NCI-H187 treated with DMSO at 0.1 percent for 48 hours (cell line): Measurements from ENCODE around the gene STK38L.

Source experiments
- DNase-seq: peaks from one replicate; lab custom pipeline; 2025; lab: John Stamatoyannopoulos, UW

STK38L gene

GRCh38 chr12:27319409-27319808 is 75.3 kb downstream of the STK38L start:
- DNase-seq: no peak

- DNase-seq: no peak
Observed at GRCh38 chr12:27319848-27320247, 75.8 kb downstream of the STK38L start.

DNA sequence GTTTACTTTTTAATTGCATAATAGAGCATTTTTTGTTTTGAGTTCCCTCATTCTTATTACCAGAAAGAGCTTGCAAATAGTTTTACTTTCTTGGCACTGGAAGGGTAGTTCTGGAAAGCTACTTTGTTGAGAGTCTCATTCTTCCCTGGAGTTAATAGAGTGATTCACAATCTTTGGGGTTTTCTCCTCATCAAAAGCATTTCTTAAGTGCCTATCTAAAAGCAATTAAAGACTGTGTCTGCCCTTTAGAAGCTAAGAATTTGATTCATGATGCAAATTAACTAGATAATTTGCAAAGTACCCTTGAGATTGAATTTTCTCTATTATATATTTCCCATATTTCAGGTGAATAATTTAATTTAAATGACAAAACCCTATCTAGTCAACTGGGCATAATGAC is 80.4 kb downstream of the STK38L start:
- DNase-seq: no peak

DNA sequence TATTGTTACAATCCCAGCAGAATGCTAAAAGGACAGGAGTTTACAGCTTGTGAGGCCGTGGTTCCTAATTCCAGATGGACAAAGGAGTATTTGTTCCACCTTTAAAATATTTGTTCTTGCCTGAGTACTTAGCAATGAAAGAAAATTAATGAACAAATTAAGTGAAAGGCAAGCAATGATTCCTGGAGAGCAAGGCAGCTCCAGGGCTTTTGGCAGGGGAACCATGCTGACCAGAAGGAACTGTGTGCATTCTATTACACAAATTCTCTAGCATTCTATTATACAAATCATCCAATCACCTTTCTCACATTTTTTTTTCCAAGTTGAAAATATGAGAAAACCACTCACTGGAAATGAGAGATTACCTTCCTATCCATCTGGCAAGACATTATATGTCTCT is 86.8 kb downstream of the STK38L start:
- DNase-seq: no peak

DNA sequence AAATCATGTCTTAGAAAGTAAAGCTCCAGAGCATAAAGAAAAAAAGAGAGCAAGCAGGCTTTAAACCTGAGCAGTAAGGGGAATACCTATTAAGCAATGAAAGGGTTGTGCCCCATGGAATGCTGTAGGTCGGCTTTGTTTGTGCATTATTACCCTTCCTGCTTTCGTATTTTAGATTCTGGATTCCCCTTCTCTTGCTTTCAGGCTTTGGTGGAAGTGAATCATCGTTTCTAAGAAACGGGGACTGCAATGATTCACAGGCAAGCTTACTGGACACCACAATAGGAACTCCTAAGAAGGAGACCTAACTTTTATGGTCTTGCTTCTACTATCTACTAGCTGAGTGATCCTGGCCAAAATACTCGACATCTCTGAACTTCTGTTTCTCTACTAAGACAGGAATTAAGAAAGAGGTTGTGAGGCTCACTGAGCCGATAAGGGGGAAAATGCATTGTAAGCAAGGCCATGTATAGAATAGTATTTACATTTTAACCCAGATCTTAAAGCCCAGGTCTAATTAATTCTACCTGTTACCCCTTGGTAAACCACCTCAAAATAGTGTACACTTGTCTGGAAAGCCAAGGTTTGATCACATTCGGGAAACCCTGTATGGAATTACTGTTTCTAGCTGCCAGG is 87.3 kb downstream of the STK38L start:
- no peak for DNase-seq

DNA sequence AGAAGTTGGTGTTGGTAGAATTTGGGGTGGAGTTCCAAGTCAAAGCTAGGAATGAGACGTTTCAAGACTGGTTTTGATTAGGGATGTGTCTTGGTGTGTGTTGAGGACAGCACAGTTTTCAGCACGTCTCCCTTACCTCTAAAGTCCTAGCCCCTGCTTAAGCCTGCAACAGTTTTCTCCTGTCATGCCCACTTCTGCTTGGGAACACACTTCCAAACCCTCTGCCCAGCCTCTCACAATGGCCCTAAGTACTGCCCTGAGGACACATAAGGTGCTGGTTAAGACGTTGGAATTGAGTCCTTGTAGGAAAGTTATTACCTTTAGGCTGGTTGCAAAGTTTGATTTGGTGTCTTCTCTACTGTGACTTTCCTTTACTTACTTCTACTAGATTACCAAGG is 87.8 kb downstream of the STK38L start:
- no peak for DNase-seq

GRCh38 chr12:27332407-27332713 is 88.3 kb downstream of the STK38L start:
- no peak for DNase-seq

DNA sequence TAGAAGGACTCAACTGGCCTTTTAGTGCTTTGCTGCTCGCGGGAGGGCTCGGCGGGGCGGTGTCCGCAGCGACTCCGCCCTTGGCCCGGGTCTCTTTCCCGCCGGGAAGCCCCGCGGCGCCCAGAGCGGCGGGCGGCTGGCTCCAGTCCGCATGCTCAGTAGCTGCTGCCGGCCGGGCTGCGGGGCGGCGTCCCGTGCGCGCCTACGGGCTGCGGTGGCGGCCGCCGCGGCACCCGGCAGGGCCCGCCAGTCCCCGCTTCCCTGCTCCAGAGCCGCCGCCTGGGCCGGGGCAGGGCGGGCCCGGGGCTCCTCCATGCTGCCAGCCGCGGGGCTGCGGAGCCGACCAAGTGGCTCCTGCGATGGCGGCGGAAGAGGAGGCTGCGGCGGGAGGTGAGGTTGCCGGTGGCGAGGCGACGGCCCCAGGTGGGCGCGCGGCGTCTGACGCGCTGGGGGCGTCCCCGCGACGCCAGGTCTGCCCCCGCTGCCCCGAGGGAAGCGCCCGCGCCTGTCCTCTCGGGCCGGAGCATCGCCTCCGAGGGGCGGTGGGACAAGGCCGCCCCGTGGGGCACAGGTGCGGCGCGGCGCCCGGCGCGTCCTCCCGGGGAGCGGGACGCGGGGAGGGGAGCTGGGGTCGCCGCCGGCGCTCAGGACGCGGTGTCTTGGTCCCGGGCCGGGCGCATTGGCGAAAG is 88.8 kb downstream of the STK38L start, which contains the start of gene BMAL2:
Gene BMAL2 (plus strand): TSS at position 123 of the 689 bp plus-strand sequence. CDS start 237 bp downstream, at position 360.
- DNase-seq: no peak

- no peak for DNase-seq
Observed at GRCh38 chr12:27333403-27334009, 89.4 kb downstream of the STK38L start.

DNA sequence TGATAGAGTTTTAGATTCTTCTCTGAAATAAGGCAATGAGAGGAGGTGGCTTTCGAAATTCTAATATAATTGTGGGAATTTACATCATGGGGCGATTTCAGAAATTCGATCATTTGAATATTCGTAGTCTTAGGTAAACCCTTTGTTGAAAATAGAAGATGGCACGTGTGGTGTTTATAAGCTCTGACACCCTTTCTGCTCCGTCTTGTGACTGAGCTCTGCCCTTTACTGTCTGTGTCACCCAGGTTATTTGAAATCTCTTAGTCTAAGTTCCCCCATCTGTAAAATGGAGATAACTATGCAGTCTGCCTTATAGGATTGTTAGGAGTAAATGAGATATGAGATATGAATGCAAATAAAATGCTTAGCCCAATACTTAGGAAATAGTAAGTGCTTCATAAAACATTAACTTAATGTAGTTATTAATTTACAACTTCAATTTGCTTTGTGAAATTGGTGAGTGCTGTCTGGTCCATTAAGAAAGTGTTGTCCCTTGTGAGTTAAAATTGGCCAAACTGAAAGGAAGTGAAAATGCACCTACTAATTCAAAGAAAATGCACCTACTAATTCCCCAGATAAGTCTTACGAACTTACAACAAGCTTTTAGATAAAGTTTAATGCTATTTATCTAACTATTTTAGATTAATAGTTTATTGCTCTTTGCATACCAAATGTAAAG is 90.1 kb downstream of the STK38L start:
- DNase-seq: no peak

GRCh38 chr12:27334721-27335082 is 90.6 kb downstream of the STK38L start:
- no peak for DNase-seq

- DNase-seq: no peak
Observed at GRCh38 chr12:27335364-27336281, 91.5 kb downstream of the STK38L start.

- no peak for DNase-seq
Observed at GRCh38 chr12:27336282-27336653, 92.2 kb downstream of the STK38L start.

DNA sequence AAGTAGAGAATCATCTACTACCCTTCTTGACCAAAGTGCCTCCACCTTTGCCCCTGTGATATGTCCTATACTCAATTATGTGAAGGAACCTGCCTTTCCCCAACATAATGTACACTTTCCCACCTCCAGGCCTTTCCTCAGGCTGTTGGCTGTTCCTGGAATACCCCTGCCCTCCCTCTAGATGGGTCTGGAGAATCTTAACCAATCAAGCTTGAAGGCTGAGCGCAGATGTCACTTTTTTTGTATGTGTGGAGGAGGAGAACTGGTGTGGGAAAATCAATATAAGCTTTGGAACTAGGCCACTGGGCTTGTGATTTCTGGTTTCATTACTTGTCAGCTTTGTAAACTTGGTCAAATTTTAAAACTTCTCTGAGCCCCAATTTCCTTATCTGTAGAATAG is 93.3 kb downstream of the STK38L start:
- DNase-seq: no peak

DNA sequence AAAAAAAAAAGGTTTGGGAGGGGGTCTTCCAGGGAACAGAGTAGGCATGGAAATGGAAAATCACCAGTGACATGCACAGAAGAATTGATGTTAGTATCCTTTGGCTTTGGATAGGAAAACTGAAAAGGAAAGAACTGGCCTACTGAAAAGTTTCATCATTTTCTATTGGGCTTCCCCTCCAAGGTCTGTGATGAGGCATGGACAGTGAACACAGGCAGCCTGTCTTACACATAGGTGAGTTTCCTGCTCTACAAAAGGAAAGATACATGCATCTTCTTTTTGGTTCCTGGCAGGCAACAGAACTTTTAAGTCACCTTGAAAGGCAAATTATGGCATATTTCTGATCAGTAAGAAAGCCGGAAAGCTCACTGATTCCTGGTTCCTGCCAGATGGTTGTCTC is 94.4 kb downstream of the STK38L start:
- DNase-seq: no peak

GRCh38 chr12:27340971-27341370 is 96.9 kb downstream of the STK38L start:
- DNase-seq: no peak

- DNase-seq: no peak
Observed at GRCh38 chr12:27342536-27342935, 98.5 kb downstream of the STK38L start.

DNA sequence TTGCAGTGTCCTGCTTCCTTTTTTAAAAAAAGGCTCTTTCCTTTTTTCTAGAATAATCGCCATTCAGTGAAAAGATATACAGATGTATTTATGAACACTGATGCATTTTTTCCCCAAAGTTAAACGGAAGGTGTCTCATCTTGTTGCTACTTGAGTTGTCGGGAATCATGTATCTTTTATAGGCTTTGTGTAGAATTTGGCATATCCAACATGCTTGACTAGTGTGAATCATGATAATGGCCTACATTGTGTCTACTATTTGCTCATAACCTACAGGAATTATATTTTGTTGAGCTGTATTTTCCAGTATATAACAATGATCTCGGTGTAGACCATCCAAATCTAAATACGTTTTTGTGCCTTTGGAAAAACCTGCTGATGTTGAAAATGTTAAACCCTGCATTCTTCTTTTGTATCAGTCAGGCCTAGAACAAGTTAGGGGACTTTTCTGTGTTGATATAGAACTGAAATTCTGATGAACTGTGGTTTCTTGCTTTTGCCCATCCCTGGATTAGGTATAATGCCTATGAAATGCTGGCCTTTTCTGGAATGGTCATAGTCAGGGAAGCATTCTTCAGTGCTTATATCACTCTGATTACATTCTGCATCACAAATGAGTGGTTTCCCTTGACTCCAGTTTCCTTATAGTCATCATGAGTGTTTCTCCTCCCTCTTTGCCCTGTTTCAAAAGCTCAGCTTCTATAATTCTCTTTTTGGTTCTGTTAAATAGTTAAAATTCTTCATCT is 99.3 kb downstream of the STK38L start:
- no peak for DNase-seq

DNA sequence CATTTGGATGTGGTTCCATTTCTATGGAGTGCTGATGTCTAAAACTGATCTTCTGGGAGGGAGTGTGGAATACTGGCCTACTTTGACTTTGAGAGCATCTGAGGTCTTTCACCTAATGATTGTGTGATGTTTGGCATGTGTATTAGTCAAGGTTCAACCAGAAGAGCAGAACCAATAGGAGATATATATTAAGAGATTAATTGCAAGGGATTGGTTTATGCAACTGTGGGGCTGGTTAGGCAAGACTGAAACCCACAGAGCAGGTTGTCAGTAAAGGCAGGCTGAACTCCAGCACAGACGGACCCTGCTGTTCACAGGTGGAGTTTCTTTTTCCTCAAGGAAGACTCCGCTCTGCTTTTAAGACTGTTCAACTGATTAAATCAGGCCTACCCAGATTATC is 100.2 kb downstream of the STK38L start:
- no peak for DNase-seq

DNA sequence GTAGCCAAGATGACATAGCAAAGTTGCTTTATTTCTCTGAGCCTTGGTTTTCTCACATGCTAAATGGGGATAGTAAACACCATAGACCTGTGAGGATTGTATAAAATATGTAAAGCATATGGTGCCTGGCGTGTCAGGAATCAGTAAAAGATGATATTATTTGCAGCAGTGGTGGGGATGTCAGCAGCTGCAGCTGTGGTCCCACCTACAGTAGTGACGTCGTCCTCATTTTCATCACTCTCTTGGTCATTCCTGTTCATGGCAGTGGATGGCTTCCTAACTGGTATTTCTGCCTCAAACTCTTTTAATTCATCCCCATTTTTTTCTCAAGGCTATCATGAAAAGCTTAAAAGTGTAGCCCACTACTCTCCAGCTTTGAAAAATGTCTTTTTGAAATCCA is 100.7 kb downstream of the STK38L start:
- DNase-seq: no peak

DNA sequence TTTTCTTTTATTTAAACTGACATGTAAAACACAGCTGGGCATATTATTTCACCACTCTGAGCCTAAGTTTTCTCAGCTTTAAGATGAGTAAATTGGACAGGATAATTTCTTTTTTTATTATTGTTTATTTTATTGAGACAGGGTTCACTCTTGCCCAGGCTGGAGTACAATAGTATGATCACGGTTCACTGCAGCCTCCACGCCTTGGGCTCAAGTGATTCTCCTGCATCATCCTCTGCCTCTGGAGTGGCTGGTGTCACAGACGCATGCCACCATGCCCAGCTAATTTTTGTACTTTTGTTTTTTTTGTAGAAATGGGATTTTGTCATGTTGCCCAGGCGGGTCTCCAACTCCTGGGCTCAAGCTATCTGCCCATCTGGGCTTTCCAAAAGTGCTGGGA is 101.3 kb downstream of the STK38L start:
- DNase-seq: no peak
